ENCODE measurements around the gene RFPL1. TPM values are rescaled to one million over a fixed set of nuclear protein-coding genes. Genes with fewer than 3 reads are reported as not detected.
"Not testable (repeated sequence)": the region's sequence is repeated elsewhere in the genome, so short reads cannot be mapped to it uniquely, and the experiment has no call there.

Gene RFPL1
- total RNA-seq (not detected in 2 replicates), polyA plus RNA-seq (not detected in 2 replicates)

DNA sequence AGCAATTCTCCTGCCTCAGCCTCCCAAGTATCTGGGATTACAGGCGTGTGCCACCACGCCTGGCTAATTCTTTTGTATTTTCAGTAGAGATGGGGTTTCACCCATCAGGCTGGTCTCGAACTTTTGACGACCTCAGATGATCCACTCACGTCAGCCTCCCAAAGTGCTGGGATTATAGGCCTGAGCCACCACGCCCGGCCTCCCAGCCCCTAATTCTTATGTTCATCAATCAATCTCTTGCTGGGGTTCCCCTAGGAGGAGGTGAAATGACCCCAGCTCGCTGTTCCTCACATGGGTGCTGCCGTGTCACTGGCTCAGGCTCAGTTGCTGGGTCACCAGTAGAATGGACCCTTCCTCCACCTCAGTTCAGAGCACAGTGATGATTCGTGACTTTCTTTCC is at the start of gene RFPL1:
Gene RFPL1, plus strand, starts transcription at position 301 of the 400 bp plus-strand sequence.
- H2AFZ ChIP-seq; H4K20me1 ChIP-seq (ENCODE audit: insufficient read depth, poor library complexity, severe bottlenecking); H3K4me1 ChIP-seq (ENCODE audit: insufficient read depth); H3K4me3 ChIP-seq; H3K9me2 ChIP-seq (replicated peaks; ENCODE audit: insufficient read depth); H3K9me3 ChIP-seq (ENCODE audit: low read depth); H3K27me3 ChIP-seq; H3K27ac ChIP-seq; H3K4me2 ChIP-seq; H3K36me3 ChIP-seq (replicated peaks; ENCODE audit: insufficient read depth, low read depth); DNase-seq (ENCODE audit: low spot score); H3K79me2 ChIP-seq: not testable (repeated sequence)
- 91% methylated on average over 10 of the region's 10 CpGs for WGBS (ENCODE audit: low lambda C conversion rate, missing lambda C conversion rate)

DNA sequence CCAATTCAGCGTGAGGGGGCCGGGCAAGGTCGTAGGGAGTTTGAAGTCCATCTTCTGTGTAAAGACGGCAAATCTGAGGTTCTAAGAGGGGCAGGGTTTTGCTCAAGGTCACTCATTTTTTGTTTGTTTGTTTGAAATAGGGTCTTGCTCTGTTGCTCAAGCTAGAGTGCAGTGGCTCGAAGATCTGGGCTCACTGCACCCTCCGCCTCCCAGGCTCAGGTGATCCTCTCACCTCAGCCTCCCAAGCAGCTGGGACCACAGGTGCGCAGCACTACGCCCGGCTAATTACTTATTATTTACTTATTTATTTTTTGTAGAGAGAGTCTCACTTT is 49.7 kb upstream of the RFPL1 start:
- Histone ChIP-seq H3K27me3 (no peaks in the 10 kb centered on the region), H3K9me3 (ENCODE audit: low read depth) (no peaks in the 10 kb centered on the region), H3K4me2 (peak overlapping the region; percentile 92), H3K4me1 (ENCODE audit: insufficient read depth) (peaks cover 38% of the 10 kb centered on the region), H2AFZ (peak overlapping the region; percentile 96), H3K9me2 (replicated peaks; ENCODE audit: insufficient read depth) (no peaks in the 10 kb centered on the region), H3K27ac (peak overlapping the region; percentile 35), H3K79me2 (peaks cover 41% of the 10 kb centered on the region), H3K36me3 (replicated peaks; ENCODE audit: insufficient read depth, low read depth) (no peaks in the 10 kb centered on the region), H3K4me3 (peak overlapping the region; percentile 80), H4K20me1 (ENCODE audit: insufficient read depth, poor library complexity, severe bottlenecking) (no peaks in the 10 kb centered on the region)
- TF ChIP-seq EZH2phosphoT487 (IDR thresholded peaks at IDR 0.05; ENCODE audit: low read depth, severe bottlenecking, unreplicated experiment) = no peak
- TF ChIP-seq, protein P1, sequence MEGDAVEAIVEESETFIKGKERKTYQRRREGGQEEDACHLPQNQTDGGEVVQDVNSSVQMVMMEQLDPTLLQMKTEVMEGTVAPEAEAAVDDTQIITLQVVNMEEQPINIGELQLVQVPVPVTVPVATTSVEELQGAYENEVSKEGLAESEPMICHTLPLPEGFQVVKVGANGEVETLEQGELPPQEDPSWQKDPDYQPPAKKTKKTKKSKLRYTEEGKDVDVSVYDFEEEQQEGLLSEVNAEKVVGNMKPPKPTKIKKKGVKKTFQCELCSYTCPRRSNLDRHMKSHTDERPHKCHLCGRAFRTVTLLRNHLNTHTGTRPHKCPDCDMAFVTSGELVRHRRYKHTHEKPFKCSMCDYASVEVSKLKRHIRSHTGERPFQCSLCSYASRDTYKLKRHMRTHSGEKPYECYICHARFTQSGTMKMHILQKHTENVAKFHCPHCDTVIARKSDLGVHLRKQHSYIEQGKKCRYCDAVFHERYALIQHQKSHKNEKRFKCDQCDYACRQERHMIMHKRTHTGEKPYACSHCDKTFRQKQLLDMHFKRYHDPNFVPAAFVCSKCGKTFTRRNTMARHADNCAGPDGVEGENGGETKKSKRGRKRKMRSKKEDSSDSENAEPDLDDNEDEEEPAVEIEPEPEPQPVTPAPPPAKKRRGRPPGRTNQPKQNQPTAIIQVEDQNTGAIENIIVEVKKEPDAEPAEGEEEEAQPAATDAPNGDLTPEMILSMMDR (IDR thresholded peaks at IDR 0.05; ENCODE audit: poor library complexity) = no peak
- DNase-seq (ENCODE audit: low spot score) = no peak
- WGBS (ENCODE audit: low lambda C conversion rate, missing lambda C conversion rate) = 34% methylated on average over 9 of the region's 9 CpGs

DNA sequence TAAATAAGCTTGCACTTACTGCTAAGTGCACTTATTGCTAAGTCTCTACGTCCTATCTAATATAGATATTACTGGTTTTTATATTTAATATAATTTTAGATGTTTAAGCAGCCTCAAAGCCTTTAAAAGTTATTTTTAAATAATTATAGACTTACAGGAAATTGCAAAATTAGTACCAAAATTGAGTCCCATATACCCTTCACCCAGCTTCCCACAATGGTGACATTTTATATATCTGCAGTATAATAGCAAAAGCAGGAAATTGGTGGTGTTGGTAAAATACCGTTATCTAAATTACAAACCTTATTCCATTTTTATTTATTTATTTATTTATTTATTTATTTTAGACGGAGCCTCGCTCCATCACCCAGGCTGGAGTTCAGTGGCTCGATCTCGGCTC is 48.1 kb upstream of the RFPL1 start:
- Histone ChIP-seq H4K20me1 (ENCODE audit: insufficient read depth, poor library complexity, severe bottlenecking) (no peaks in the 10 kb centered on the region), H2AFZ (no peak overlapping the region), H3K4me2 (no peak overlapping the region), H3K4me3 (no peak overlapping the region), H3K36me3 (replicated peaks; ENCODE audit: insufficient read depth, low read depth) (no peaks in the 10 kb centered on the region), H3K27me3 (no peaks in the 10 kb centered on the region), H3K27ac (no peak overlapping the region), H3K9me2 (replicated peaks; ENCODE audit: insufficient read depth) (no peaks in the 10 kb centered on the region), H3K79me2 (peaks cover 26% of the 10 kb centered on the region), H3K4me1 (ENCODE audit: insufficient read depth) (peaks cover 25% of the 10 kb centered on the region), H3K9me3 (ENCODE audit: low read depth) (no peaks in the 10 kb centered on the region)
- 95% methylated on average over 6 of the region's 6 CpGs for WGBS (ENCODE audit: low lambda C conversion rate, missing lambda C conversion rate)
- TF ChIP-seq, protein P1 (IDR thresholded peaks at IDR 0.05; ENCODE audit: poor library complexity) = no peak
- no peak for TF ChIP-seq EZH2phosphoT487 (IDR thresholded peaks at IDR 0.05; ENCODE audit: low read depth, severe bottlenecking, unreplicated experiment)
- TF ChIP-seq EZH2 (IDR thresholded peaks at IDR 0.05; ENCODE audit: borderline replicate concordance) = no peak
- DNase-seq (ENCODE audit: low spot score) = no peak

DNA sequence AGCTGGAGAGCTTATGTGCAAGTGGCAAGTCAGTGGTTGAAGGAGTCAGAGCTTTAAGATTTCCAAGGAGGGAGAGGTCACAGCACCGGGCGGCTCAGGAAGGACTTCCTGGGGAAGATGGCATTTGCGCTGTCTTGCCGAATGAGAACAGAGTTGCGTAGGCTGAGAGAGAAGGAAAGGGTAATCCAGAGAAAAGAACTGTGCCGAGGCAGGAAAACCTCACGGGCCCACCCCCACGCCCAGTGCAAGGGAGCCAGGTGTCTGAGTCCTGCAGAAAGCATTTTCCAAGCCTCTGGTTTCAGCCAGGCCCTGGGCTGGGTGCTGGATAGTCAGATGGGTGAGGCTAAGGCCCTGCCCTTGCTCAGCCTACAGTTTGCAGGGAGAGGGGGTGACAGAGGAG is 46.8 kb upstream of the RFPL1 start:
- Histone ChIP-seq H2AFZ (no peak overlapping the region), H3K9me3 (ENCODE audit: low read depth) (no peaks in the 10 kb centered on the region)
- no peak for TF ChIP-seq EZH2phosphoT487 (IDR thresholded peaks at IDR 0.05; ENCODE audit: low read depth, severe bottlenecking, unreplicated experiment)
- TF ChIP-seq, protein P1 (IDR thresholded peaks at IDR 0.05; ENCODE audit: poor library complexity) = no peak

More for the DNA sequence above, 46.8 kb upstream of the RFPL1 start:
- H3K4me2 ChIP-seq = no peak overlapping the region
- no peaks in the 10 kb centered on the region for H3K36me3 ChIP-seq (replicated peaks; ENCODE audit: insufficient read depth, low read depth)
- H3K9me2 ChIP-seq (replicated peaks; ENCODE audit: insufficient read depth) = no peaks in the 10 kb centered on the region
- H3K4me3 ChIP-seq = no peak overlapping the region
- H4K20me1 ChIP-seq (ENCODE audit: insufficient read depth, poor library complexity, severe bottlenecking) = no peaks in the 10 kb centered on the region
- no peak for DNase-seq (ENCODE audit: low spot score)
- H3K4me1 ChIP-seq (ENCODE audit: insufficient read depth) = peaks cover 24% of the 10 kb centered on the region
- H3K79me2 ChIP-seq = peaks cover 13% of the 10 kb centered on the region
- H3K27me3 ChIP-seq = no peaks in the 10 kb centered on the region
- WGBS (ENCODE audit: low lambda C conversion rate, missing lambda C conversion rate) = 95% methylated on average over 8 of the region's 8 CpGs
- no peak overlapping the region for H3K27ac ChIP-seq
